DOHH2 (cell line): ENCODE measurements around the gene ASTN1.

Source experiments
- EZH2phosphoT487 ChIP-seq: fragments of 200-600 bp; sonication (generic); IDR thresholded peaks from 2 replicates; pipeline ENCODE4 v1.6.1; 2017; ENCODE audit warnings: borderline replicate concordance, mild to moderate bottlenecking, antibody characterized with exemption, low read length, moderate library complexity, mixed read lengths
- TF ChIP-seq, protein P1 (sequence below): fragments of 200-600 bp; sonication (generic); IDR thresholded peaks from one replicate; pipeline ENCODE4 v1.5.1; 2014; ENCODE audit warnings: antibody characterized with exemption, mild to moderate bottlenecking, low read depth, low read length; ENCODE audit not compliant: poor library complexity, severe bottlenecking

DNA sequence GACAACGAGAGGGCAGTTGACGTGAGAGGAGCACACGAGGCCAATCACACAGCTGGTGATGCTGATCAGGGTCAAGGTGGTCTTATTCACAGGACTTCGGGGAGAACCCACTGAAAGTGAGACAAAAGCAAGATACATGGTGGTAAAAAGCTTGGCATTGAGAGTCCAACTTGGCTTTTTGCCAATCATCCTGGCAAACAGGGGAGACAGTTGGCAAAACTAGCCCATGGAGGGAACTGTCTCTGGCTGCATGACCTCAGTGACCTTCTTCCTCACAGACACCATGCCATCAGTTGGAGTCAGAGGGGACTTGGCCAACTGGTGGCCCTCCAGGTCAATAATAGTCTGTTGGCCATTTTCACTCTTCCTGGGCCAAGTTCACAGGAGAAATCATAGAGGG is 139.9 kb downstream of the ASTN1 start:
- TF ChIP-seq EZH2phosphoT487 = no peak
- TF ChIP-seq, protein P1, sequence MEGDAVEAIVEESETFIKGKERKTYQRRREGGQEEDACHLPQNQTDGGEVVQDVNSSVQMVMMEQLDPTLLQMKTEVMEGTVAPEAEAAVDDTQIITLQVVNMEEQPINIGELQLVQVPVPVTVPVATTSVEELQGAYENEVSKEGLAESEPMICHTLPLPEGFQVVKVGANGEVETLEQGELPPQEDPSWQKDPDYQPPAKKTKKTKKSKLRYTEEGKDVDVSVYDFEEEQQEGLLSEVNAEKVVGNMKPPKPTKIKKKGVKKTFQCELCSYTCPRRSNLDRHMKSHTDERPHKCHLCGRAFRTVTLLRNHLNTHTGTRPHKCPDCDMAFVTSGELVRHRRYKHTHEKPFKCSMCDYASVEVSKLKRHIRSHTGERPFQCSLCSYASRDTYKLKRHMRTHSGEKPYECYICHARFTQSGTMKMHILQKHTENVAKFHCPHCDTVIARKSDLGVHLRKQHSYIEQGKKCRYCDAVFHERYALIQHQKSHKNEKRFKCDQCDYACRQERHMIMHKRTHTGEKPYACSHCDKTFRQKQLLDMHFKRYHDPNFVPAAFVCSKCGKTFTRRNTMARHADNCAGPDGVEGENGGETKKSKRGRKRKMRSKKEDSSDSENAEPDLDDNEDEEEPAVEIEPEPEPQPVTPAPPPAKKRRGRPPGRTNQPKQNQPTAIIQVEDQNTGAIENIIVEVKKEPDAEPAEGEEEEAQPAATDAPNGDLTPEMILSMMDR = no peak
